HG02943 (cell line): ENCODE results near the gene CHCHD4.
"Not testable (repeated sequence)": the region's sequence is repeated elsewhere in the genome, so short reads cannot be mapped to it uniquely, and the experiment has no call there.

Experiments used
- ATAC-seq: cut with Tn5 transposase; IDR thresholded peaks from one replicate; pipeline ENCODE4 v1.9.1; 2021; ENCODE audit warnings: mild to moderate bottlenecking, low read depth, moderate library complexity; ENCODE audit not compliant: unreplicated experiment

CHCHD4 gene

DNA sequence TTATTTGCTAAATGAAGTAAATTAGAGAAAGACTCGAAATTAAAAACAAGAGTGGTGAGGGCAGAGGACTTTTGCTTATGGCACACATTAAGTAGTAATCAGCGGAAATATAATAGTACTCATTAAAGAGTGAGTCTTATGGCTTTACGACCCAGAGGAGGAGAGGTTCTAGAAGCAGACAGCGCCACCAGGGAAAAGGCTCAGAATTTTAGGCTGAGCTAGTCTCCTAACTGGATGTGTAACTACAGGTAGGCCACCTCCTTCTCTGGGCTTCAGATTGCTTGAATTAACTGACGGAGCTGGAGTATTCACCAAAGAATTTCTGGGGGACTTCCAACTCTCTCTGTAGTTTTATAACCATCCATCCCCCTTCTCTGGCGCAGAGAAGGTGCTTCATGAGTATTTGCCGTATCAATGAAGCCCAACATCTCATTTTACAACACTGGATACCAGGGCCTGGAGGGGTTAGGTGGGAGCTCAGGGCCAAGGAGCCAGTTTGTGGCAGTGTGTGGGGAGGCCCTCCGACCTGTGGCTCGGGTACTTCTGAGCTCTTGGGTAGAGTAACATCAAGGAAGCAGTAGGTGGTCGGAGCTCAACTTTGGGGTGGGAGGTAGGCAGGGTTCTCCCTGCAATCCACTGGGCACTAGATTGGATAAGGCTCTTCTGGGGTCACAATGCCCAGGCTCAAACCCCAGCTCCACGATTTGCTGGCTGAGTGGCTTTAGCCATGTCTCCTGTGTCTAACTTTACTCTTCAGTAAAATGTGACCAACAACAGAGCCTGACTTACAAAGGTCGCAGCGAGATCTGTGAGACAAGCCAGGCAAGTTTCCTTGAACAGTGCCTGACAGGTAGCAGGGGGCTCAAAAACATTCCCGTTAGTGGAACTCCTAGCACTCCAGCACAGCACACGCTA lies 1.1 kb downstream of the CHCHD4 start:
- ATAC-seq = no peak

DNA sequence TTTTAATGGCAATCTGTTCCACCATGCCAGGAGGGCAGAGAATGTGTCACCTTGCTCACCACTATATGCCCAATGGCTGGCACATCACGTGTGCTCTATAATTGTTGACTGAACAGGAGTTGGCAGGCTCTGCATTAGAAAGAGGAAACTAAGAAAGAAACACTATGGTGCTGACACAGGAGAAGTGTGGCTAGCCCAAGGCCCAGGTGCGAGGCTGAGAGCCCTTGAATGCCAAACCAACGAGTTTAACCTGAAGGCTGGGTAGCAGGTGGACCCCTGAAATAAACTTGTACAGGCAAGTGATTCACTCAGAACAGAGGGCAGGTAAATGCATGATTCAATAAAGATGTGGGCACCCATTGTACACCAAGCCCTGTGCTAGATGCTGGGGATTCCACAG lies 2.4 kb downstream of the CHCHD4 start:
- ATAC-seq = no peak

DNA sequence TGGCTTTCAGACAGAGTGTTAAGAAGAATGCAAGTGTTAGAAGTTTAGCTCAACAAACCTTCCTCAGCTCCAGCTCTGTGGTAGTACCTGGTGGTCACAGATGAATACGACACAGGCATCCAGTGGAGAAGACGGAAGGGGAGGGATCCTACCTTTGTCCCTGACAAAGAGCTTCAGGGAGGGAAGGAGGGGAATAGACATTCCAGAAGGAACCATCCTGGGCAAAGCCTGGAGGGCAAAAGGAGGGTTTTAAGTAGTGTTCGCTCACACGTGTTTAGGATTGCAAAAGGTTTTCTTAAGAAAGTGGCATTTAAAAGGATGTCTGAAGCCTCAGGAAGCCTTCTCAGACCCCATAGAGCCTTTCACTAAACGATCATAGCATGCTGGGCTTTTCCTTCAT lies 2.8 kb downstream of the CHCHD4 start:
- no peak for ATAC-seq

DNA sequence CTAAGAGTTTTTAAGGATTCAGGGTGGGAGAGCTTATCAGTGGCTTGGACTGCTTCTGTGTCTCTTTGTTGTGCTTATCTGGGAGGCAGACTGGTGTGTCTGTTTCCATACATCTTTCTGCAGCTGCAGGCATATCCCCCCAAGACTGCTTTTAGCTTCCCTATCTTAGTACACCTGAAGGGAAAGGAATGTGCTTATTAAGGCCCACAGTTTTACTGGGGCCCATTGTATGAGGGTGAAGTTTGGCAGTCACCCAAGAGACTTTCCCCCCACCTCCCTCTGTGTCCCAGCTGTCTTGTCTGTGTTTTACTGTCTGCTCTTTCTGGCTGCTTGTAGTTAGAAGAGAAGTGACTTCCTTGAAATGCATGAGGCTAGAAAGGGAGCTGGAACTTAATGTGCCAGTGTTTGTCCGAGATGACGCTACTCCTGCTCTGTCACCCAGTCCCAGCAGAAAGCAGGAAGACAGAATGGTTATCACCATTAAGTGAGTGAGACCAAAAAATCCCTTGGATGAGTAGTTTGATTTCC lies 3.7 kb downstream of the CHCHD4 start:
- ATAC-seq = not testable (repeated sequence)

DNA sequence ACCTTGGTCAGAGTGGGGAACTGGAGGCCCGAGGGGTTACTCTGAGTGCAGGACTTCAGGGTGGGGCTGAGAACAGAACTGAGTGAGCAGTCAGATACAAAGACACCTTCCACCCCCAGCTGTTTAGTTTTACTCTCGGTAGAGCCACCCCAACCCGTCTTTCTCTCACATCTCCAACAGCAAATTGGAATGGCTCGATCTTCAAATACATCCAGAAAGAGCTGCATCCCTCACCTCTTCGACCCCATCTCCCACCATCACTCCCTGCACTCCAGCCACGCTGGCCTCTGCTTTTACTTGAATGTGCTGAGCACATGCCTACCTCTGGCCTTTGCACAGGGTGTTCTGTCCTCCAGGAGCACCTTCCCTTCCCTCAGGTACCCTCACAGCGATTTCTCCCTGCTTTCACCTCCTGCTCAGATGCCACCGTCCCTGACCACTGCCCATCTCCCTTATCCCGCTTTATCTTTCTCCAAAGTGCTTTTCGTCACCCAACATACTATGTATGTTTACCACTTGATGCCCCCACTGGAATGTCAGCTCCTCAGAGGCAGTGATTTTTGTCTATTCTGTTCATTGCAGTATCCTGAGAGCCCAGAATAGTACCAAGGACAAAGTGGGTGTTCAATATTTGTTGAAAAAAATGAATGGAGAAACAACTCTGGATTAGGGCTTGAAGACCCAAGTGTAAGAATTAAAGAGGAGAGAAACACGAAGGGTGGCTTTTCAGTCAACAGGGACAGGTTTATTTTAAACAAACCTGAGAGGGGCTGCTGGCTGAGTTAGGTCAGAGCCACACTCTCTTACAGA lies 4.4 kb downstream of the CHCHD4 start:
- ATAC-seq = no peak

DNA sequence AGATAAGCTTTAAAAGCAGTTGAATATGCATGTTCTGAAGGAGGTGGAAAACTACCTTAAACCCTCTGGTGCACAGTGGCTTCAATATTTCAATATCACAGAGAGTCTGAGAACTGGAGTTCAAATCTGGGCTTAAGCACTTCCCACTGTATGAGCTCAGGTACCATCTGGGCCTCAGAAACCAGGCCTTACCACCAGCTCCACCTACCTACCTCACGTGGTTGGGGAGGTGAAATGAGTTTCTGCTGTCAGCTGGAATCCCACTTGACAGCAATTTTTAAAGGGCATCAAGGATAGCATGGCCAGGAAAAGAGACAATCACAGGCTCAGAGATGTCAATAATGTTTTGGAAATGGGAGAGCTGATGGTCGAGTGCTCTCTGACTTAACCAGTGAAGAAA lies 5.0 kb downstream of the CHCHD4 start:
- no peak for ATAC-seq

DNA sequence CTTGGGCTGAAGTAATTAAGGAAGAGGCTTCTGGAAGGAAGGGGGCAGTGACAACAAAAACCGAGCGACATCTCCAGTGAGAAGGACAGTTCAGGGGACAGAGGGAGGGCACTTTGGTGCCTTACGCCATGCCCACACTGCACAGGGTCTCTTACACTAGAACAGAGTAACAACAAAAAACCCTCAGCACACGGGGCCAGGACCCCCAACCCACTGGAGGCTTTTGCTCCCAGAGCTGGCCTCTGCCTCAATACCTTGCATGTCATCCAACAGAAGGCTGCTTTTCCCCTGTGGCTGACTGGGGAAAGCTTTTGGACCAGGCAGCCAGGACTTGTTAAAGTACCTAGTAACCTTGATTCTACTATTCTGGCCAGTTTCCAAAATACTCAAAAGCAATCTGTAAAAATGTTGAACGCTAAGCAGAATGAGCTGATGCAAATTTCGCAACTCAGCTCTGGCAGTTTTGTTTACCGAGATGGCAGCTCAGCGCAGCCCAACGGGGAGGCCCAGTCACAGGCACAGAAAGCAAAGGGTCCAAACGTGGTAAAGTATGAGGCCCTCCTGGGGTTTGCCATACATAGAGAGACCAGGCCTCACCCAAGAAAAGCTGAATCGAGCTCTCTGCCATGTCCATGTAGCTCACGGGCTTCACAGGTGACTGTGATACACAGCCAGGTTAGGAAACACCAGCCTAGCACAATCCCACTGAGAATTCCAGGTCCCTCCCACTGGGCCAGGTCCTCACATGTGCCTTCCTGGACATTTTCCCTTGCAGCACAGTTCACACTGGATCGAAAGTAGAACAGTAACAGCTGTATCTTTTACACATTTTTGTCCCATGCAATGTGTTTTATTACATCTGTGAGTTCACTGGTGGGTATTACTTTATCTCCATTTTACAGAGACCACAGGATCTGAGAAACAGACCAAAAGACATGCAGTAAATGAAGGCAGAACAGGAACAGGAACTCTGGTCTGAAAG lies 6.0 kb downstream of the CHCHD4 start:
- ATAC-seq = no peak

DNA sequence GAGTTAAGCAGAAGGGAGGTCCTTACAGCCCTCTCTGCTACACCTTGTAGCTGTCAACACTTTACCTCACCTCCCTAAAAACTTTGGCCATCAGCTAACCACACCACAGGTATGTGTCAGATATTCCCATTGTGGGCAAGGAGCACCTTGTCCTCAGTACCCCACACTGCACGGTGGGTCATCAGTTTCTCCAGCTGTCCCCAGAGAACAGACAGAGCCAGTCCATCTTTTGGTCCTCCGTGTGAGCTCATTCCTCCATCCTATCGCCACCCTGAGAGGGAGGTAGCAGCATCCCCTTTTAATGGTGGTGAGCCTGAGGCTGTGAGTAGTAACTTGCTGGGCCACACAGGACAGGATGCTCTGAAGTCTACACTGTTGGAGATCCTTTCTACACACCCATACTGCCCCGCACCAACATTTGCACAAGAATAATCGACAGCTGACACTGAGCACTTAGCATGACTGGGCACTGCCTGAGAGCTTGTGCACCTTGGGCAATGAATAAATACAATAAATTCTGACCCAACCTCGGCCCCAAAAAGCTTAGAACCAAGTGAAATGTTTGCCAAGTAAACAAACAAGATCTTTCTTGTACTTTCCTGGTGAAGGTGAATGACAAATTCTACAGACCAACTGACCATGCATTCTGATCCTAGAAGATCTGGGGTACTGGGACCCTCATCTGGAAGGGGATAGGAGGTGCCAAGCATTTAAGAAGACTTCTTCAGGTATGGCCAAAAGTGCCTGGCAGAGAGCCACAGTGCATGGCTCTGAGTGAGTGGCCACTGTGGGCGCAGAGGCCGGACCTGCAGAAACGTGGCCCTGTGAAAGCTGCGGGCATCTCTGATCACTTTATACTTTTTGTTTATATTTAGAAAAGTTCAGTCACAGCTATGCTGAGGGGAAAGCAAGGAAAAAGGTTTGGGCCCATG lies 6.9 kb downstream of the CHCHD4 start:
- no peak for ATAC-seq

DNA sequence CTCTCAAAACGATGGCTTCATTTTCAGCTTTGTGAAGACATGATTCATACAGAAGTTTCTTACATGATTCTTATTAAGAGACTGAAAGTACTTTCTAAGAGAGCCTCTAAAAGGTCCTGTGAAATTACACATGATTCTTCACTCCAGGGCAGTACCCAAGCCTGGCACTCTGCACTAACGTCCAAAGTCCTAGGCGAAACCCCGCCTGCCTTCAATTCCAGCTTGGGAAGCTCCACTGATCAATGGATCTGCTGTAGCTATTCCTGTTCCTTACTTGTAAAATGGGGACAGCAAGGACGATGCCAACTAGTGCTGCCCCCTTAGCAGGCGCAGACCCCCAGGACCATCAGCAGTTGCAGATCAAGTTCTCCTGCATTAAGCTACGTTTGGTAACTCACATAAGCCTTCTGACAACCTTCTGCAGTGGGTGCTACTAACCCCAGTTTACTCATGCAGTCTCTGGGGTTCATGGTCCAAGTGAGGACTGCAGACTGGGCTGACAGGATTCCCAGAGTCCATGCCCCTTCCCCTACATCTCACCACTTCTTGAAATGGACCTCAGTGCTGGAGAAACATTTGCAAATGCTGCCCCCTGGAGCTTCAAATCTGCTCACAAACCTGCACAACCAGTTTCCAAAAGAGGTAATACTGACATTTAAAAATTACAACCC lies 10.6 kb downstream of the CHCHD4 start:
- no peak for ATAC-seq

DNA sequence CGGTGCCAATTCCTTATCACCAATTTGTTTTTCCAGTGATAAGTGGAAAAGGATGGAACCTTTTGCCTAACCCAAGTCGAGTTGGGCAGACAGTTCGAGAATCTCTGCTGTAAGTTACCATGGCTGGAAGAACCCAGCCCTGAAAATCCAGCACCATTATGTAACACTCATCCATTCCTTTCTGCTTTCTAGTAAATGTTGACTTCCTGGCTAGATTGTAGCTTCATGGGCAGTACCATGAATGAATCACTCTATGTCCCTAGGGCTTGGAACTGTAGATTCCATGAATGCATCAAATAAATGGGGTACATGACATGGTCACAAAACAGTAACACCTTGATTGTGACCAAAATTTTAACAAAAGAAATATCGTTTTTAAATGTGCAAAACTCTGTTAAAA lies 14.0 kb downstream of the CHCHD4 start:
- no peak for ATAC-seq

DNA sequence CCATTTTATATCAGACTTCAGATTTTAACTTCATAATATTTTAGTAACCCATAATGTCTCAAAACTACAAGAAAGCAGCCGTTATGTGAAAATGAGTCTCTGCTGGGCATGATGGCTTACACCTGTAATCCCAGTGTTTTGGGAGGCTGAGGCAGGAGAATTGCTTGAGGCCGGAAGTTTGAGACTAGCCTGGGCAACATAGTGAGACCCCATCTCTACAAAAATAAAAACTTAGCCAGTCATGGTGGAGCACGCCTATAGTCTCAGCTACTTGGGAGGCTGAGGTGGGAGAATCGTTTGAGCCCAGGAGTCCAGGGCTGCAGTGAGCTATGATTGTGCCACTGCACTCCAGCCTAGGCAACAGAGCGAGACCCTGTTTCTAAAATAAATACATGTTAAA lies 14.8 kb downstream of the CHCHD4 start:
- ATAC-seq = not testable (repeated sequence)

DNA sequence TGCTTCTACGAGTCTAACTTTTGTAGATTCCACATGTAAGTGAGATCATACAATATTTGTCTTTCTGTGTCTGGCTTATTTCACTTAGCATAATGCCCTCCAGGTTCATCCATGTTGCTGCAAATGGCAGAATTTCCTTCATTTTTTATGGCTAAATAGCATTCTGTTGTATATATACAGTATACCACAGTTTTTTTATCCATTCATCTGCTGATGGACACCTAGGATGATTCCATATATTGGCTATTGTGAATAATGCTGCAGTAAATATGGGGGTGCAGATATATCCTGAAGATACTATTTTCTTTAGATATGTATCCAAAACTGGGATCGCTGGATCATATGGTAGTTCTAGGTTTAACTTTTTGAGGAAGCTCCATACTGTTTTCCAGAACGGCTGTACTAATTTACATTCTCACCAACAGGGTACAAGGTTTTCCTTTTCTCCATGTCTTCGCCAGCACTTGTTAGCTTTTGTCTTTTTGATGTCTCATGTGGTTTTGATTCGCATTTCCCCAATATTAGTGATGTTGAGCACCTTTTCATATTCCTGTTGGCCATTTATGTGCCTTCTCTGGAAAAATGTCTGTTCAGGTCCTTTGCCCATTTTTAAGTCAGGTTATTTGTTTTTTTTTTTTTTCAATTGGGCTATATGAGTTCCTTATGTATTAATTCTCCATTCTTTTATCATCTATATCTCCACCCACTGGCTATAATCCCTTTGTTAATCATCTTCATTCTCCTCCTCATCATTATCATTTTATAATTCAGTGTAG lies 26.9 kb downstream of the CHCHD4 start:
- no peak for ATAC-seq

DNA sequence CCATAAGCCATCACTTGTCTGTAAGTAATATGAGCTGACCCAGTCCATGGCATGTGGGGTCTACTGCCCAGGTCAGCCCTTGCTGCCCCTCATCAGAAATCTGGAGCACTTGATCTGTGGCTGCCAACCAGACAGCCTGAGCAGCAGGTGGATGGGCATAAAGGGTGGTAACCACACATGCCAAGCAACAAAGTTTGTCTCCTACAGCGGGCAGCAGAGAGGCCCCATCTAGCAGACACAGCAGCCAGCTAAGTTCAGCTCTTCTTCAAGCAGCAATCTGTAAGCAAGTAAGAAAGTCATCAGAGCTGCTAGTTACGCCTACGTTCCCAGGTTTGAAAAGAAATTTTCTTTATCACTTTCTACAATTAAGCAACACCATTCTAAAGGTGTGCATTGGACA lies 27.9 kb downstream of the CHCHD4 start:
- no peak for ATAC-seq

DNA sequence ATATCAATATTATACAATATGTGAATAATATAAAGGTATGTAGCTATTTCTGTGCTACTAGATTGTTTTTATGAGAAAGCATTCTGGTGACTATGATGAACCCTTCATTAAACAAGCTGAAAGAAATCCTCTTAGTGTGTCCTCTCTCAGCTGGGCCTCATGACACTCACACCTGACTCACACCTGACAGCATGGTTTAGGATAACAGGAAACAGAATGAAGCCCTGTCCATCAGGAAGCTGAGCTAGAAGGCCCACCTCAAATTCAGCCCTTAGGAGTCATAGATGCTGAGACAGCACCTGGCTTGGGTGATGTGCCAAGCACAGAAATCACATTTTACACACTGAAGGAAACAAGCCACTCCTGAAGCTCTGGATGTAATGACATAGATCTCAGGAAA lies 30.8 kb downstream of the CHCHD4 start:
- ATAC-seq = no peak

DNA sequence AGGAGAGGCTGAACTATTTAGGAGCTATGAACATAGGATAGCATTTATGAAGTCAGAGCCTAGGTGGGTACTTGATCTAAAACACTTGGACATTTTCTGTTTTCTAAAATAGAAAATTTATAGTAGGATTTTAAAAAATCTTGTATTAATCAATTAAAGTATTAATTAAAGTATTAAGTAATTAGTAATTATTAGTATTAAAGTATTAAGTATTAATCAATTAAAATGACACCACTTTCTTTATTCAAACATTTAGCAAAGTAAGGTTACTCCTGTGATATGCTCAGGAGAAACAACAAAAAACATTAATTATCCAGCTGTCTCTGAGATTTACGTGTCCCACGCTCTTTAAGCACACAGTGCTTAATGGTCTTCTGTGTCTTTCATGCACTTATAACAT lies 32.2 kb downstream of the CHCHD4 start:
- ATAC-seq = no peak

DNA sequence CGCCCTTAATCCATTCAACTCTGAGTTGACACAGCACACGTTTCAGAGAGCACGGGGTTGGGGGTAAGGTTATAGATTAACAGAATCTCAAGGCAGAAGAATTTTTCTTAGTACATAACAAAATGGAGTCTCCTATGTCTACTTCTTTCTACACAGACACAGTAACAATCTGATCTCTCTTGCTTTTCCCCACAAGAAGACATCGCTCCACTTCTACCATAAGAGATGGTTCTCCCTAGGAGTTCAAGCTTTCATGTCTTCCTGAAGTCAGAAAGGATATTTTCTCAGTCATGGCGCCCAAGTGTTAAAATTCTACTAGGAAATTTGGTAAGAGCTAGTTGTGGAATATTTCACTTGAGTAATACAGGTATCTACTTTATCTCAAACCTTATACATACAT lies 32.7 kb downstream of the CHCHD4 start:
- ATAC-seq = not testable (repeated sequence)

DNA sequence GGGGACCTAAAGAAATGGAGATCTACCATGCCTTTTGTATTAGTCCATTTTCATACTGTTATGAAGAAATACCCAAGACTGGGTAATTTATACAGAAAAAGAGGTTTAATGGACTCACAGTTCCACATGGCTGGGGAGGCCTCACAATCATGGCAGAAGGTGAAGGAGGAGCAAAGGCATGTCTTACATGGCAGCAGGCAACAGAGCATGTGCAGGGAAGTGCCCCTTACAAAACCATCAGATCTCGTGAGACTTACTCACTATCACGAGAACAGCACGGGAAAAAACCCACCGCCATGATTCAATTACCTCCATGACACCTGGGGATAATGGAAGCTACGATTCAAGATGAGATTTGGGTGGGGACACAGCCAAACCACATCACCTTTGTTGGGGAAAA lies 37.2 kb downstream of the CHCHD4 start:
- not testable (repeated sequence) for ATAC-seq

DNA sequence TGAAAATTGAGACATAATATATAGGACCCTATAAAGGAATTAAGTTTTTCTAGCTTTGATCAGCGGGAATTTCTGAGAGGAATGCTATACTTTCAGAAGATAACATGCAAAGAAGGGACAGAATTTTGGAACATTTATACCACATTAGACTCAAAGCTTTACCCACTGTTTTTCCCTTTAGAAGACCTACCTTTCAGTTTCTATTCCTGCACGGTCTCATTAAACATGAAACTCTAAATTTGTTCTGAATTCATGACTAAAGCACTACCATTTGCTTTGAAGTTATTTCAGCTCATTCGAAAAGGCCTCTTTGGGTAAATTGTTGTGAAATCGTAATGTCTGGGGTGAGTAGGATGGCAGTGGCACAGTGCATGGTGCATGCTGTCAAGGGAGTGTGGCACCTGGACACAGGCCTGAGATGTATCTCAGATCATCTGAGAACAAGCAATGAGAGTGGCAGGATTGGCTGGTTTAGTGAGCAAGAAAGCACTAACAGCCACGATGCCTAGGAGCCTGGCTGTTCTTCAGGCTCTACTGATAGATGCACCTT lies 42.5 kb downstream of the CHCHD4 start:
- ATAC-seq = no peak
